K562 (cell line): ENCODE measurements around the gene DHTKD1. TPM values are rescaled to one million over a fixed set of nuclear protein-coding genes. Genes with fewer than 3 reads are reported as not detected.

Experiments used
- COPS2 ChIP-seq: fragments of 450-650 bp; conservative IDR thresholded peaks from 2 replicates; pipeline ENCODE4 v1.6.1; 2016; ENCODE audit warnings: mild to moderate bottlenecking, moderate library complexity
- DEAF1 ChIP-seq: fragments of 450-650 bp; formaldehyde crosslinking; IDR thresholded peaks from 2 replicates; pipeline ENCODE4 v1.4.0; 2020; ENCODE audit warnings: mild to moderate bottlenecking, moderate library complexity
- FIP1L1 ChIP-seq: fragments of 200-400 bp; formaldehyde crosslinking; IDR thresholded peaks from 2 replicates; pipeline ENCODE4 v1.6.1; 2018; ENCODE audit warnings: mild to moderate bottlenecking, low read depth, low read length; ENCODE audit not compliant: poor library complexity, severe bottlenecking
- KLF6 ChIP-seq: fragments of 250-450 bp; sonication (Bioruptor Pico); IDR thresholded peaks from 2 replicates; pipeline ENCODE4 v1.4.0; 2020; ENCODE audit warnings: mild to moderate bottlenecking, moderate library complexity, borderline replicate concordance
- MTA3 ChIP-seq: fragments of 450-650 bp; formaldehyde crosslinking; IDR thresholded peaks from 2 replicates; pipeline ENCODE4 v1.6.1; 2017; ENCODE audit warnings: mild to moderate bottlenecking, borderline replicate concordance
- MTF1 ChIP-seq: fragments of 250-450 bp; sonication (Bioruptor Pico); IDR thresholded peaks from 2 replicates; pipeline ENCODE4 v1.9.0; 2021; ENCODE audit warnings: moderate library complexity, mild to moderate bottlenecking, inconsistent platforms, borderline replicate concordance
- PKNOX1 ChIP-seq: fragments of 450-650 bp; IDR thresholded peaks from 2 replicates; pipeline ENCODE4 v1.6.1; 2016
- PTTG1 ChIP-seq: fragments of 450-650 bp; IDR thresholded peaks from 2 replicates; pipeline ENCODE4 v1.6.1; 2016; ENCODE audit warnings: low read depth, mild to moderate bottlenecking, missing genetic modification characterization, missing compliant biosample characterization
- RBM14 ChIP-seq: fragments of 200-400 bp; formaldehyde crosslinking; IDR thresholded peaks from 2 replicates; pipeline ENCODE4 v1.6.1; 2018; ENCODE audit warnings: low read depth, mild to moderate bottlenecking, low read length, moderate library complexity, borderline replicate concordance; ENCODE audit not compliant: insufficient read depth
- RREB1 ChIP-seq: fragments of 250-450 bp; sonication (Bioruptor Pico); IDR thresholded peaks from 2 replicates; pipeline ENCODE4 v1.4.0; 2020
- SUPT5H ChIP-seq: fragments of 450-650 bp; IDR thresholded peaks from 2 replicates; pipeline ENCODE4 v1.6.1; 2016
- ZBED1 ChIP-seq: IDR thresholded peaks from 2 replicates; pipeline ENCODE4 v1.6.1; 2014
- ZNF174 ChIP-seq: fragments of 250-450 bp; sonication (Bioruptor Pico); IDR thresholded peaks from 2 replicates; pipeline ENCODE4 v1.4.0; 2020; ENCODE audit warnings: mild to moderate bottlenecking
- ZNF347 ChIP-seq: fragments of 450-650 bp; formaldehyde crosslinking; IDR thresholded peaks from 2 replicates; pipeline ENCODE4 v1.4.0; 2020; ENCODE audit warnings: low read depth, mild to moderate bottlenecking, moderate library complexity
- ZNF507 ChIP-seq: conservative IDR thresholded peaks from 2 replicates; pipeline ENCODE4 v1.6.1; 2017; ENCODE audit warnings: missing genetic modification characterization, missing compliant biosample characterization
- ZNF589 ChIP-seq: fragments of 200-800 bp; sonication (Bioruptor generic); IDR thresholded peaks from 2 replicates; pipeline ENCODE4 v1.6.1; 2016; ENCODE audit warnings: low read depth, missing genetic modification characterization, missing compliant biosample characterization
- polyA plus RNA-seq, 8 experiments: library from polyadenylated mRNA; depleted of rRNA in 4 of 8; stranded (reverse) in 5 of 8; unstranded in 3 of 8; fragments of >200 nt; fragmentation: Nextera tagmentation in 2 of 8; fragmentation: Illumina TruSeq in 1 of 8; extraction: Ambion mirVana in 2 of 8; extraction: Trizol in 1 of 8; gene quantifications; 2 replicates each; pipeline versions ENCODE4 v1.2.1 to v1.2.3, GENCODE V29; 2011 to 2014; ENCODE audit warnings: inconsistent platforms in 1 of 8, missing spikeins in 1 of 8
- total RNA-seq, 7 experiments: library from RNA; depleted of rRNA in 6 of 7; stranded (reverse); fragments of >200 nt in 6 of 7; fragmentation: Illumina TruSeq in 2 of 7; extraction: Trizol in 2 of 7; gene quantifications; 2 replicates each; pipeline versions ENCODE4 v1.2.1 to v1.2.3, GENCODE V29; 2011 to 2021; ENCODE audit warnings: low replicate concordance in 1 of 7

Gene DHTKD1
- total and polyA plus RNA-seq, 9 of the 15 experiments (the other 6 are each of a cell fraction or from before 2014, with no cell fraction given): 3.1 to 19.7 (median 6.8) TPM

GRCh38 chr10:12068449-12069269 lies at the start of gene DHTKD1 (continued):
- TF ChIP-seq PKNOX1 (peak; percentile 69), SUPT5H (peak; percentile 78), ZBED1 (no peak), COPS2 (no peak), MTA3 (peak; percentile 64; the same call in 1 of the 2 replicates), RBM14 (0 out of 2 replicates have a peak, but pooled peaks have one; percentile 44), MTF1 (CRISPR knock-in tag) (no peak), ZNF174 (CRISPR knock-in tag) (no peak), DEAF1 (CRISPR knock-in tag) (no peak), KLF6 (CRISPR knock-in tag) (no peak), FIP1L1 (no peak), RREB1 (CRISPR knock-in tag) (no peak), PTTG1 (no peak), ZNF347 (CRISPR knock-in tag) (no peak), ZNF507 (tag) (no peak), ZNF589 (CRISPR knock-in tag) (0 out of 2 replicates have a peak, but pooled peaks have one; percentile 22)
